SU-DHL-6 (cell line): ENCODE measurements around the gene CYB5B.

ENCODE experiments used
- H2AFZ ChIP-seq: fragments of 200-600 bp; sonication (generic); 2 replicates; pipeline ENCODE4 v1.6.1; 2014; ENCODE audit warnings: low read depth, mild to moderate bottlenecking, moderate library complexity, mixed read lengths, antibody characterized with exemption, low read length; ENCODE audit not compliant: severe bottlenecking
- H3F3A ChIP-seq: fragments of 200-600 bp; shearing (Covaris generic); 2 replicates; pipeline ENCODE4 v1.6.0; 2016; ENCODE audit warnings: antibody characterized with exemption, mild to moderate bottlenecking; ENCODE audit not compliant: insufficient read depth
- H3K27ac ChIP-seq: fragments of 200-600 bp; sonication (generic); 2 replicates; pipeline ENCODE4 v1.5.1; 2016; ENCODE audit warnings: low read depth, mild to moderate bottlenecking, low read length, moderate library complexity, mixed read lengths
- H3K27me3 ChIP-seq: fragments of 200-600 bp; sonication (generic), shearing (Covaris generic); 2 replicates; pipeline ENCODE4 v1.6.0; 2014; ENCODE audit warnings: mild to moderate bottlenecking, low read length
- H3K36me3 ChIP-seq: fragments of 200-600 bp; sonication (generic); 2 replicates; pipeline ENCODE4 v1.6.1; 2014; ENCODE audit warnings: mild to moderate bottlenecking, low read length, mixed read lengths
- H3K4me2 ChIP-seq: fragments of 300-600, 200-600 bp; shearing (Covaris generic), sonication (generic); 2 replicates; pipeline ENCODE4 v1.6.0; 2014; ENCODE audit warnings: low read length, low read depth, mild to moderate bottlenecking; ENCODE audit not compliant: poor library complexity, severe bottlenecking
- H3K4me3 ChIP-seq: fragments of 200-600 bp; sonication (generic); 2 replicates; pipeline ENCODE4 v1.5.1; 2014; ENCODE audit warnings: antibody characterized with exemption, low read length, mild to moderate bottlenecking, mixed read lengths; ENCODE audit not compliant: insufficient read depth, poor library complexity, severe bottlenecking
- H3K79me2 ChIP-seq: fragments of 200-600 bp; sonication (generic); 2 replicates; pipeline ENCODE4 v1.6.1; 2014; ENCODE audit warnings: mild to moderate bottlenecking, low read length, moderate library complexity; ENCODE audit not compliant: insufficient read depth
- H3K9ac ChIP-seq: fragments of 200-600 bp; sonication (generic); 2 replicates; pipeline ENCODE4 v1.7.0; 2014; ENCODE audit warnings: mild to moderate bottlenecking, low read length
- H3K9me2 ChIP-seq: fragments of 200-600 bp; sonication (generic); replicated peaks from 2 replicates; pipeline ENCODE4 v1.6.1; 2014; ENCODE audit warnings: low read length; ENCODE audit not compliant: insufficient read depth
- H3K9me3 ChIP-seq: fragments of 200-600 bp; sonication (generic); 2 replicates; pipeline ENCODE4 v1.6.1; 2014; ENCODE audit warnings: low read length, mixed read lengths; ENCODE audit not compliant: insufficient read depth
- H4K20me1 ChIP-seq: fragments of 200-600 bp; sonication (generic); 2 replicates; pipeline ENCODE4 v1.6.1; 2014; ENCODE audit warnings: low read depth, mild to moderate bottlenecking, antibody characterized with exemption, low read length, moderate library complexity, mixed read lengths
- EZH2phosphoT487 ChIP-seq: fragments of 200-600 bp; sonication (generic), shearing (Covaris generic); conservative IDR thresholded peaks from 2 replicates; pipeline ENCODE4 v1.6.1; 2018; ENCODE audit warnings: mild to moderate bottlenecking, antibody characterized with exemption, low read length, moderate library complexity, mixed read lengths
- TF ChIP-seq, protein P1 (sequence below): fragments of 200-600 bp; sonication (generic); IDR thresholded peaks from one replicate; pipeline ENCODE4 v1.5.1; 2017; ENCODE audit warnings: antibody characterized with exemption, mild to moderate bottlenecking, low read length, moderate library complexity; ENCODE audit not compliant: insufficient read depth, poor library complexity, severe bottlenecking

Gene CYB5B

DNA sequence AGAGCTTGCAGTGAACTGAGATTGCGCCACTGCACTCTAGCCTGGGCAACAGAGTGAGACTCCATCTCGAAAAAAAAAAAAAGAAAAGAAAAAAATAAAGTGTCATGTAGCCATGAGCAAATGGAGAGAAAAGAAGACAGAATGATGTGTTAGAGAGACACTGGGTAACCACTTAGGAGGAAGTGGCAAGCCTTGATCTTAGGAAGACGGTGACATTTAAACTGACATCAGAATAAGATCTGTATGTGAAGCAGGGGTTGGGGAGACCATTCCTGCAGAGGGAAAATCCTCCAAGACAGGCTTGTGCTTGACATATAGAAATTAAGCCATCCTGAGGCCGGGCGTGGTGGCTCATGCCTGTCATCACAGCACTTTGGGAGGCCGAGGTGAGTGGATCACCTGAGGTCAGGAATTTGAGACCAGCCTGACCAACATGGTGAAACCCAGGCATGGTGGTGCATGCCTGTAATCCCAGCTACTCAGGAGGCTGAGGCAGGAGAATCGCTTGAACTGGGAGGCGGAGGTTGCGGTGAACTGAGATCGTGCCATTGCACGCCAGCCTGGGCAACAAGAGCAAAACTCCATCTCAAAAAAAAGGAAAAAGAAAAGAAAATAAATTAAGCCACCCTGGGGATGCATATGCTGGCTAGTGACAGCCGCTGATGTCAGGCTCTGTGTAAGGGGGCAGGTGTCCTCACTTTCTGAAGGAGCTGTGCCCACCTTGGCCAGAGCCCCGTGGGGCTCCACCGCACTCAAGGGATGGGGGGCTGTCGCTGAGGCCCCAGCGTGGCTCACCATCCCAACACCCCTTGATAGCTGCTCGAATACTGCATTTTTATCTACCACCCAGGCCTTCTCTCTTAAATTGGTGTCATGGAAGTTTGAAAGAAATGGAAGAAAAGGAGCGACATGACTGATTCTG, 13.1 kb upstream of the CYB5B start:
- H3K9me2 ChIP-seq, result no peaks in the 10 kb centered on the region

DNA sequence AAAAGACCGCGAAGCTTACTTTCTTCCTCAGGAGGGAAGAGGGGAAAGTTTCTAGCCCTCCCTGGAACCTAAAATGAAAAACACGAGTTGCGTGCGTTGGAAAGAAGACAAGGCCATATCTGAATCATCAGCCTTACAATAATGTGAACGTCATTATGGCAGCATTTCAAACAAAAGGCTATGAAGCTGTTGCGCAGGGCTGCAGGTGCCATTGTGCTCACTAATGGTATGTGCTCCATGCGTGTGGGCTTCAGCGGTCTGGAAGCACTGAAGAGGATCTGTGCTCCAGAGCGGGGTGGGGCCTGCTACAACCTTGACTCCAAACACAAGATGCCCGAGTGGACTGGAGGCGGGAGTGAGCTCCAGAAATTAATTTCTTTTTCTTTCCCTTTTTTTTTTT, 12.1 kb upstream of the CYB5B start:
- no peak for TF ChIP-seq EZH2phosphoT487
- TF ChIP-seq, protein P1, sequence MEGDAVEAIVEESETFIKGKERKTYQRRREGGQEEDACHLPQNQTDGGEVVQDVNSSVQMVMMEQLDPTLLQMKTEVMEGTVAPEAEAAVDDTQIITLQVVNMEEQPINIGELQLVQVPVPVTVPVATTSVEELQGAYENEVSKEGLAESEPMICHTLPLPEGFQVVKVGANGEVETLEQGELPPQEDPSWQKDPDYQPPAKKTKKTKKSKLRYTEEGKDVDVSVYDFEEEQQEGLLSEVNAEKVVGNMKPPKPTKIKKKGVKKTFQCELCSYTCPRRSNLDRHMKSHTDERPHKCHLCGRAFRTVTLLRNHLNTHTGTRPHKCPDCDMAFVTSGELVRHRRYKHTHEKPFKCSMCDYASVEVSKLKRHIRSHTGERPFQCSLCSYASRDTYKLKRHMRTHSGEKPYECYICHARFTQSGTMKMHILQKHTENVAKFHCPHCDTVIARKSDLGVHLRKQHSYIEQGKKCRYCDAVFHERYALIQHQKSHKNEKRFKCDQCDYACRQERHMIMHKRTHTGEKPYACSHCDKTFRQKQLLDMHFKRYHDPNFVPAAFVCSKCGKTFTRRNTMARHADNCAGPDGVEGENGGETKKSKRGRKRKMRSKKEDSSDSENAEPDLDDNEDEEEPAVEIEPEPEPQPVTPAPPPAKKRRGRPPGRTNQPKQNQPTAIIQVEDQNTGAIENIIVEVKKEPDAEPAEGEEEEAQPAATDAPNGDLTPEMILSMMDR, result no peak
- Histone ChIP-seq H3K27ac (no peak overlapping the region), H3K9me2 (no peaks in the 10 kb centered on the region), H3F3A (no peaks in the 10 kb centered on the region), H3K36me3 (no peaks in the 10 kb centered on the region), H3K4me2 (no peak overlapping the region), H2AFZ (no peak overlapping the region), H3K9ac (no peak overlapping the region), H3K79me2 (no peaks in the 10 kb centered on the region), H4K20me1 (no peaks in the 10 kb centered on the region), H3K4me3 (no peak overlapping the region), H3K27me3 (no peaks in the 10 kb centered on the region), H3K9me3 (no peaks in the 10 kb centered on the region)

More for the DNA sequence above, 13.1 kb upstream of the CYB5B start:
- H3K9me3 ChIP-seq, result no peaks in the 10 kb centered on the region
- no peaks in the 10 kb centered on the region for H4K20me1 ChIP-seq
- no peak for TF ChIP-seq EZH2phosphoT487
- TF ChIP-seq, protein P1, result no peak
- no peak overlapping the region for H3K4me2 ChIP-seq
- H3K9ac ChIP-seq, result no peak overlapping the region
- H3K36me3 ChIP-seq, result no peaks in the 10 kb centered on the region
- no peaks in the 10 kb centered on the region for H3K79me2 ChIP-seq
- H3K27ac ChIP-seq, result no peak overlapping the region
- H3K27me3 ChIP-seq, result no peaks in the 10 kb centered on the region
- H3K4me3 ChIP-seq, result no peak overlapping the region
- no peaks in the 10 kb centered on the region for H3F3A ChIP-seq
- peak overlapping the region; percentile 11 for H2AFZ ChIP-seq

DNA sequence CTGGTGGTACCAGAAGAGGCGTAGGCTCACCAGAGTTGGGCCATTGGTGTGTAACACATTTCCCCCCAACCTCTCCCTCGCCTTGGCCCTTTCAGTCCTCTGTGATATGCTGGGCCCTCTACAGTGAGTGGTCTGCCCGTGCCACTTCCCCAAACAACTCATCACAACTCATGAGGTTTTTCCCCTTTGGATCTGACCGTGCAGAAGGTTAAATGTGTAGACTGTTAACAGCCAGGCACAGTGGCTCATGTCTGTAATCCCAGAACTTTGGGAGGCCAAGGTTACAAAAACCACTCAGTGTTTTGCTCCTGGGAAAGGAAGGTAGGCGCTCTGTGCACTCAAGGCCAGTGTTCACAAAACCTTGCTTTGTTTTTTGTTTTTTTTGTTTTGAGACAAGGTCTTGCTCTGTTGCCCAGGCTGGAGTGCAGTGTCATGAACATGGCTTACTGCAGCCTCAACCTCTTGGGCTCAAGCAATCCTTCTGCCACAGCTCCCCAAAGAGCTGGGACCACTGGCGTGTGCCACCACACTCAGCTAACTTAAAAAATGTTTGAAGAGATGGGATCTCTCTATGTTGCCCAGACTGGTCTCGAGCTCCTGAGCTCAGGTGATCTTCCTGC, 11.3 kb upstream of the CYB5B start:
- no peak overlapping the region for H3K9ac ChIP-seq
- H4K20me1 ChIP-seq, result no peaks in the 10 kb centered on the region
- H2AFZ ChIP-seq, result no peak overlapping the region
- H3K27ac ChIP-seq, result no peak overlapping the region
- TF ChIP-seq, protein P1, result no peak
- no peak for TF ChIP-seq EZH2phosphoT487
- no peaks in the 10 kb centered on the region for H3K9me2 ChIP-seq
- no peak overlapping the region for H3K4me2 ChIP-seq
- no peak overlapping the region for H3K4me3 ChIP-seq
- no peaks in the 10 kb centered on the region for H3K9me3 ChIP-seq
- no peaks in the 10 kb centered on the region for H3K79me2 ChIP-seq
- H3F3A ChIP-seq, result no peaks in the 10 kb centered on the region
- no peaks in the 10 kb centered on the region for H3K36me3 ChIP-seq
- no peaks in the 10 kb centered on the region for H3K27me3 ChIP-seq
